Gastroesophageal sphincter (tissue), 3 donors: Measurements from ENCODE around the gene S100A7.

ENCODE experiments used
- CTCF ChIP-seq, 4 experiments: fragments of 200-600 bp in 2 of 4; fragments of 450-650 bp in 2 of 4; sonication (generic) in 1 of 4; IDR thresholded peaks; one replicate each; pipeline ENCODE4 v1.5.1; 2017 to 2019; ENCODE audit warnings: antibody characterized with exemption in 4 of 4, mild to moderate bottlenecking in 2 of 4, moderate library complexity in 2 of 4
- EP300 ChIP-seq: sonication (generic); formaldehyde crosslinking; IDR thresholded peaks from one replicate; pipeline ENCODE4 v1.6.1; 2017; ENCODE audit warnings: antibody characterized with exemption, mild to moderate bottlenecking
- POLR2A ChIP-seq, 2 donors: fragments of 450-650 bp; IDR thresholded peaks; one replicate each; pipeline ENCODE4 v1.6.1; 2017; ENCODE audit warnings: antibody characterized with exemption in 2 of 2, mild to moderate bottlenecking in 2 of 2, moderate library complexity in 1 of 2

- TF ChIP-seq CTCF (IDR thresholded peaks at IDR 0.05): no peak
- no peak for TF ChIP-seq EP300
- no peak for TF ChIP-seq POLR2A (IDR thresholded peaks at IDR 0.05)
These were observed 29.9 kb downstream of the S100A7 start for GRCh38 chr1:153430561-153430960.
